Endodermal cell (in vitro differentiated cells): ENCODE data around the gene CDH13. TPM values are rescaled to one million over a fixed set of nuclear protein-coding genes. Genes with fewer than 3 reads are reported as not detected.

Experiments
- DNase-seq: peaks from one replicate; pipeline ENCODE4 v3.0.0-alpha.2; 2017
- H3K27ac ChIP-seq: 2 replicates; pipeline ENCODE4 v1.5.1; 2013; ENCODE audit warnings: mild to moderate bottlenecking, low read depth, low read length, moderate library complexity
- H3K27me3 ChIP-seq: 2 replicates; pipeline ENCODE4 v1.6.1; 2013; ENCODE audit warnings: mild to moderate bottlenecking, low read length, moderate library complexity; ENCODE audit not compliant: insufficient read depth, control insufficient read depth, poor library complexity, severe bottlenecking
- H3K36me3 ChIP-seq: 2 replicates; pipeline ENCODE4 v1.7.0; 2013; ENCODE audit warnings: mild to moderate bottlenecking, low read length, moderate library complexity; ENCODE audit not compliant: control insufficient read depth, insufficient read depth
- H3K4me1 ChIP-seq: one replicate; pipeline ENCODE4 v1.7.0; 2013; ENCODE audit warnings: low read length; ENCODE audit not compliant: control insufficient read depth, insufficient read depth
- H3K4me3 ChIP-seq: 2 replicates; pipeline ENCODE4 v1.5.1; 2013; ENCODE audit warnings: mild to moderate bottlenecking, low read length, moderate library complexity
- H3K9ac ChIP-seq: 2 replicates; pipeline ENCODE4 v1.6.1; 2013; ENCODE audit warnings: mild to moderate bottlenecking, low read length, moderate library complexity; ENCODE audit not compliant: poor library complexity, severe bottlenecking; ENCODE audit errors: extremely low read depth
- H3K9me3 ChIP-seq: 2 replicates; pipeline ENCODE4 v1.6.1; 2013; ENCODE audit warnings: mild to moderate bottlenecking, low read length, moderate library complexity; ENCODE audit not compliant: control insufficient read depth
- H3K27ac Mint-ChIP-seq: 2 replicates; pipeline ENCODE4 v1.8.0; 2020; ENCODE audit warnings: mixed read lengths
- H3K27me3 Mint-ChIP-seq: 2 replicates; pipeline ENCODE4 v1.8.0; 2021; ENCODE audit warnings: mild to moderate bottlenecking, mixed read lengths; ENCODE audit not compliant: insufficient read depth
- H3K36me3 Mint-ChIP-seq: 2 replicates; pipeline ENCODE4 v1.8.0; 2020; ENCODE audit warnings: low read depth, mixed read lengths
- H3K4me1 Mint-ChIP-seq: 2 replicates; pipeline ENCODE4 v1.8.0; 2020; ENCODE audit warnings: mixed read lengths
- H3K4me3 Mint-ChIP-seq: 2 replicates; pipeline ENCODE4 v1.8.0; 2020; ENCODE audit warnings: mild to moderate bottlenecking, moderate library complexity, mixed read lengths
- H3K9me3 Mint-ChIP-seq: 2 replicates; pipeline ENCODE4 v1.8.0; 2020; ENCODE audit warnings: mild to moderate bottlenecking, mixed read lengths
- CTCF ChIP-seq: fragments of 200-600 bp; sonication (generic); conservative IDR thresholded peaks from 2 replicates; pipeline ENCODE4 v1.5.0; 2021; ENCODE audit warnings: antibody characterized with exemption, mild to moderate bottlenecking
- WGBS, 2 experiments: methylation state at CpG; one replicate each; pipeline versions ENCODE4 v1.1.5 to v1.1.7; 2013; ENCODE audit warnings: missing lambda C conversion rate in 2 of 2, mixed read lengths in 1 of 2; ENCODE audit not compliant: insufficient coverage in 1 of 2, insufficient read length in 1 of 2; 5-methylcytosine and 5-hydroxymethylcytosine counted together
- total RNA-seq, 2 donors: library from RNA; stranded (reverse); fragmentation: NEBNext Ultra II Directional in 1 of 2; extraction: Animal tissue kit (Norgen Biotek cat#: 25700) in 1 of 2; gene quantifications; 2 replicates in 1 of 2; 3 replicates in 1 of 2; pipeline ENCODE4 v1.2.1, GENCODE V29; 2021

The CDH13 gene
- total RNA-seq, 2 donors from 2014 or later: 0.86 to 1.8 TPM

- H3K9me3 Mint-ChIP-seq: no peaks in the 10 kb centered on the region
- H3K27ac ChIP-seq: no peak overlapping the region
- H3K4me1 Mint-ChIP-seq: peaks cover 6% of the 10 kb centered on the region
- no peak overlapping the region for H3K4me3 ChIP-seq
- no peak overlapping the region for H3K4me3 Mint-ChIP-seq
- no peak overlapping the region for H3K9ac ChIP-seq
- DNase-seq: no peak
- H3K27me3 ChIP-seq: peaks cover 16% of the 10 kb centered on the region
- no peaks in the 10 kb centered on the region for H3K9me3 ChIP-seq
- 94 to 100% methylated on average over 2 of the region's 2 CpGs for WGBS, 2 experiments
- no peak overlapping the region for H3K27ac Mint-ChIP-seq
- no peak for TF ChIP-seq CTCF
- peaks cover 60% of the 10 kb centered on the region for H3K27me3 Mint-ChIP-seq
- H3K36me3 ChIP-seq: no peaks in the 10 kb centered on the region
- peaks cover 4% of the 10 kb centered on the region for H3K4me1 ChIP-seq
- H3K36me3 Mint-ChIP-seq: no peaks in the 10 kb centered on the region
These were observed 592.5 kb downstream of the CDH13 start for GRCh38 chr16:83219285-83219684.

- no peak overlapping the region for H3K4me3 Mint-ChIP-seq
- no peak overlapping the region for H3K27ac Mint-ChIP-seq
- no peaks in the 10 kb centered on the region for H3K9me3 ChIP-seq
- no peaks in the 10 kb centered on the region for H3K36me3 Mint-ChIP-seq
- H3K4me1 ChIP-seq: peaks cover 4% of the 10 kb centered on the region
- no peak for DNase-seq
- H3K4me3 ChIP-seq: no peak overlapping the region
- H3K27me3 Mint-ChIP-seq: peaks cover 61% of the 10 kb centered on the region
- no peak overlapping the region for H3K27ac ChIP-seq
- no peak overlapping the region for H3K9ac ChIP-seq
- H3K27me3 ChIP-seq: peaks cover 16% of the 10 kb centered on the region
- TF ChIP-seq CTCF: no peak
- no peaks in the 10 kb centered on the region for H3K36me3 ChIP-seq
- WGBS, 2 experiments: 94 to 98% methylated on average over 8 to 9 of the region's 9 CpGs
- H3K9me3 Mint-ChIP-seq: no peaks in the 10 kb centered on the region
- peaks cover 6% of the 10 kb centered on the region for H3K4me1 Mint-ChIP-seq
These were observed 593.3 kb downstream of the CDH13 start for GRCh38 chr16:83220066-83220465.

GRCh38 chr16:83224642-83225041 is 597.9 kb downstream of the CDH13 start:
- H3K27ac ChIP-seq: no peak overlapping the region
- H3K4me1 Mint-ChIP-seq: peaks cover 6% of the 10 kb centered on the region
- 93% methylated on average over 3 of the region's 3 CpGs for WGBS, 2 experiments

More at GRCh38 chr16:83224642-83225041, 597.9 kb downstream of the CDH13 start:
- Histone ChIP-seq H3K27me3 (peaks cover 16% of the 10 kb centered on the region), H3K9me3 (no peaks in the 10 kb centered on the region), H3K4me3 (no peak overlapping the region), H3K9ac (no peak overlapping the region), H3K4me1 (peaks cover 4% of the 10 kb centered on the region), H3K36me3 (no peaks in the 10 kb centered on the region)
- no peak for DNase-seq
- Mint-ChIP-seq H3K4me3 (no peak overlapping the region), H3K9me3 (no peaks in the 10 kb centered on the region), H3K27ac (no peak overlapping the region), H3K36me3 (no peaks in the 10 kb centered on the region), H3K27me3 (peaks cover 39% of the 10 kb centered on the region)
- TF ChIP-seq CTCF: no peak
